Measurements from ENCODE around the gene ZNF592. TPM values are rescaled to one million over a fixed set of nuclear protein-coding genes. Genes with fewer than 3 reads are reported as not detected.

ZNF592 gene
- total RNA-seq, 6 donors from 2014 or later, result 22.5 to 35.2 (median 26.7) TPM

- Histone ChIP-seq H3K4me3 (no peak overlapping the region), H3K27me3 (no peaks in the 10 kb centered on the region), H3K36me3 (peaks cover 15 to 59% (median 30%) of the 10 kb centered on the region in 4 donors), H3K9me3 (no peaks in the 10 kb centered on the region), H3K4me1 (peaks cover 7 to 24% (median 16%) of the 10 kb centered on the region in 4 donors), H3K27ac (no peak overlapping the region)
- WGBS, 2 donors, result 90 to 95% methylated on average over 3 to 4 of the region's 5 CpGs
- DNase-seq (no peak), ATAC-seq (ENCODE audit: low FRiP score in 2 of 2) (no peak)
- no peak for TF ChIP-seq EP300 (IDR thresholded peaks at IDR 0.05)
- no peak for TF ChIP-seq CTCF (IDR thresholded peaks at IDR 0.05)
- no peak for TF ChIP-seq POLR2AphosphoS5 (IDR thresholded peaks at IDR 0.05)
- no peak for TF ChIP-seq POLR2A (IDR thresholded peaks at IDR 0.05)
These were observed 41.4 kb downstream of the ZNF592 start for GRCh38 chr15:84789762-84790161.

- peak in 1 of 2 donors; percentile 11 for ATAC-seq (ENCODE audit: low FRiP score in 2 of 2)
- no peak for TF ChIP-seq POLR2AphosphoS5 (IDR thresholded peaks at IDR 0.05)
- TF ChIP-seq EP300 (IDR thresholded peaks at IDR 0.05), result no peak
- no peak for TF ChIP-seq POLR2A (IDR thresholded peaks at IDR 0.05)
- no peak for TF ChIP-seq CTCF (IDR thresholded peaks at IDR 0.05)
These were observed 42.3 kb downstream of the ZNF592 start for GRCh38 chr15:84790676-84791075.

GRCh38 chr15:84791763-84792162 is 43.4 kb downstream of the ZNF592 start:
- H3K4me1 ChIP-seq, result peaks cover 7 to 18% (median 14%) of the 10 kb centered on the region in 4 donors
- H3K9me3 ChIP-seq, result no peaks in the 10 kb centered on the region
- no peak for ATAC-seq (ENCODE audit: low FRiP score in 2 of 2)
- H3K27me3 ChIP-seq, result no peaks in the 10 kb centered on the region
- no peak for DNase-seq
- H3K36me3 ChIP-seq, result peaks cover 15 to 46% (median 25%) of the 10 kb centered on the region in 4 donors
- 96 to 98% methylated on average over 2 of the region's 2 CpGs for WGBS, 2 donors
- no peak overlapping the region for H3K4me3 ChIP-seq
- H3K27ac ChIP-seq, result no peak overlapping the region
- TF ChIP-seq POLR2AphosphoS5 (IDR thresholded peaks at IDR 0.05) (no peak), CTCF (IDR thresholded peaks at IDR 0.05) (no peak), POLR2A (IDR thresholded peaks at IDR 0.05) (no peak), EP300 (IDR thresholded peaks at IDR 0.05) (no peak)

More at GRCh38 chr15:84790676-84791075, 42.3 kb downstream of the ZNF592 start:
- Histone ChIP-seq H3K27me3 (no peaks in the 10 kb centered on the region), H3K4me1 (peaks cover 7 to 18% (median 16%) of the 10 kb centered on the region in 4 donors), H3K36me3 (peaks cover 15 to 53% (median 26%) of the 10 kb centered on the region in 4 donors), H3K9me3 (no peaks in the 10 kb centered on the region), H3K27ac (no peak overlapping the region), H3K4me3 (no peak overlapping the region)
- DNase-seq, result no peak
- WGBS, 2 donors, result 80 to 98% methylated on average over 1 to 3 of the region's 4 CpGs

GRCh38 chr15:84793431-84794161 is 45.2 kb downstream of the ZNF592 start:
- ATAC-seq (ENCODE audit: low FRiP score in 2 of 2) (no peak), DNase-seq (no peak)
- peaks cover 0 to under 1% (median under 1%) of the 10 kb centered on the region in 4 donors for H3K4me1 ChIP-seq
- TF ChIP-seq EP300 (IDR thresholded peaks at IDR 0.05), result no peak
- no peak for TF ChIP-seq POLR2A (IDR thresholded peaks at IDR 0.05)
- TF ChIP-seq POLR2AphosphoS5 (IDR thresholded peaks at IDR 0.05), result no peak
- TF ChIP-seq CTCF (IDR thresholded peaks at IDR 0.05), result no peak
- no peaks in the 10 kb centered on the region for H3K9me3 ChIP-seq
- WGBS, 2 donors, result 93 to 95% methylated on average over 7 of the region's 7 CpGs
- H3K27ac ChIP-seq, result no peak overlapping the region
- H3K4me3 ChIP-seq, result no peak overlapping the region
- H3K36me3 ChIP-seq, result peaks cover 15 to 60% (median 40%) of the 10 kb centered on the region in 4 donors
- H3K27me3 ChIP-seq, result no peaks in the 10 kb centered on the region

Data from upper lobe of left lung (tissue), 6 donors.